HepG2 (cell line): ENCODE results near the gene CADPS2. TPM values are rescaled to one million over a fixed set of nuclear protein-coding genes. Genes with fewer than 3 reads are reported as not detected.

Source experiments
- ATAC-seq: fragments of 200-7000 bp; cut with Tn5 transposase; 3 replicates; pipeline ENCODE4 v1.9.1; 2020; ENCODE audit warnings: mild to moderate bottlenecking, moderate library complexity
- BruUV-seq: library from RNA; stranded (reverse); fragments of 400-500 nt; replicated peaks from 2 replicates; lab custom pipeline; 2021; lab: Mats Ljungman, UMichigan
- CTCF ChIA-PET: fragments of 300-600 bp; formaldehyde crosslinking; extraction: SDS; loops from one replicate; lab custom pipeline; 2021; ENCODE audit warnings: low total read pairs, inconsistent platforms, low intra/inter-chr PET ratio; lab: Yijun Ruan, JAX
- POLR2A ChIA-PET: fragments of 350-600 bp; sonication (Branson Sonifier 250); formaldehyde crosslinking; loops from one replicate; lab custom pipeline; 2020; ENCODE audit warnings: antibody characterized with exemption, inconsistent platforms; lab: Yijun Ruan, JAX
- DNase-seq: peaks from one replicate; pipeline ENCODE4 v3.0.0-alpha.2; 2015; ENCODE audit warnings: low spot score
- FAIRE-seq: peaks from 3 replicates; lab custom pipeline; 2011; peaks lifted over from hg19 to GRCh38; lab: Jason Lieb, UNC
- H2AFZ ChIP-seq: one replicate; pipeline ENCODE4 v1.6.1; 2011; ENCODE audit warnings: low read length, inconsistent platforms
- H3K27ac ChIP-seq: fragments of 300-600 bp; 3 replicates; pipeline ENCODE4 v1.8.0; 2011; ENCODE audit warnings: mixed run types, mild to moderate bottlenecking, mixed read lengths, low read length, inconsistent platforms; ENCODE audit not compliant: insufficient read depth; ENCODE audit errors: extremely low read length
- H3K27me3 ChIP-seq, 2 experiments: fragments of 200-600 bp in 1 of 2; 2 replicates in 1 of 2; 3 replicates in 1 of 2; pipeline versions ENCODE4 v1.6.0 to v1.8.0; 2011; ENCODE audit warnings: low read length in 2 of 2, mild to moderate bottlenecking in 2 of 2, moderate library complexity in 2 of 2, inconsistent platforms in 1 of 2; ENCODE audit not compliant: insufficient read depth in 2 of 2, control insufficient read depth in 1 of 2
- H3K36me3 ChIP-seq, 2 experiments: fragments of 200-600 bp in 1 of 2; replicated peaks in 1 of 2; 2 replicates in 1 of 2; 3 replicates in 1 of 2; pipeline versions ENCODE4 v1.5.1 to v1.8.0; 2011; ENCODE audit warnings: low read length in 2 of 2, inconsistent platforms in 1 of 2; ENCODE audit not compliant: insufficient read depth in 2 of 2, control insufficient read depth in 1 of 2
- H3K4me1 ChIP-seq: 2 replicates; pipeline ENCODE4 v1.5.1; 2012; ENCODE audit warnings: low read length, inconsistent platforms; ENCODE audit not compliant: insufficient read depth
- H3K4me2 ChIP-seq: 2 replicates; pipeline ENCODE4 v1.6.0; 2011; ENCODE audit warnings: low read depth, low read length, inconsistent platforms
- H3K4me3 ChIP-seq, 3 experiments: fragments of 200-600 bp in 1 of 3; sonication (generic), shearing (Covaris generic) in 1 of 3; replicated peaks in 1 of 3; 2 replicates each; pipeline ENCODE4 v1.5.1; 2011 to 2016; ENCODE audit warnings: low read length in 3 of 3, inconsistent platforms in 2 of 3, low read depth in 2 of 3, mild to moderate bottlenecking in 2 of 3, control low read depth in 1 of 3, mixed read lengths in 1 of 3; ENCODE audit not compliant: insufficient read depth in 1 of 3
- H3K79me2 ChIP-seq: one replicate; pipeline ENCODE4 v1.6.1; 2011; ENCODE audit warnings: low read length, inconsistent platforms; ENCODE audit not compliant: insufficient read depth
- H3K9ac ChIP-seq: 2 replicates; pipeline ENCODE4 v1.6.0; 2011; ENCODE audit warnings: mild to moderate bottlenecking, low read depth, low read length, inconsistent platforms; ENCODE audit not compliant: insufficient read depth
- H3K9me3 ChIP-seq: 2 replicates; pipeline ENCODE4 v1.5.1; 2012; ENCODE audit warnings: mild to moderate bottlenecking, low read length
- H4K20me1 ChIP-seq: 2 replicates; pipeline ENCODE4 v1.6.0; 2011; ENCODE audit warnings: inconsistent platforms, mild to moderate bottlenecking, low read length, moderate library complexity; ENCODE audit not compliant: insufficient read depth
- ARID2 ChIP-seq: sonication (generic); formaldehyde crosslinking; IDR thresholded peaks from 2 replicates; pipeline ENCODE4 v1.8.1; 2022; ENCODE audit warnings: mild to moderate bottlenecking, missing genetic modification reagents, borderline replicate concordance
- MYC ChIP-seq: sonication (generic); formaldehyde crosslinking; IDR thresholded peaks from 2 replicates; pipeline ENCODE4 v1.9.0; 2021; ENCODE audit warnings: missing genetic modification reagents, borderline replicate concordance
- RCOR2 ChIP-seq: IDR thresholded peaks from 2 replicates; pipeline ENCODE4 v1.6.1; 2016; ENCODE audit warnings: missing biosample characterization, missing genetic modification reagents
- SP2 ChIP-seq: sonication (generic); formaldehyde crosslinking; IDR thresholded peaks from 2 replicates; pipeline ENCODE4 v1.5.1; 2020; ENCODE audit warnings: mild to moderate bottlenecking, missing genetic modification reagents
- ZBTB20 ChIP-seq: sonication (generic); formaldehyde crosslinking; IDR thresholded peaks from 2 replicates; pipeline ENCODE4 v1.8.1; 2023; ENCODE audit warnings: missing genetic modification reagents, low read depth, mild to moderate bottlenecking, borderline replicate concordance
- ZNF20 ChIP-seq: sonication (generic); formaldehyde crosslinking; IDR thresholded peaks from 2 replicates; pipeline ENCODE4 v1.4.0; 2020; ENCODE audit warnings: mild to moderate bottlenecking, moderate library complexity, missing genetic modification reagents
- ZNF251 ChIP-seq: sonication (generic); formaldehyde crosslinking; IDR thresholded peaks from 2 replicates; pipeline ENCODE4 v1.9.0; 2021; ENCODE audit warnings: mild to moderate bottlenecking, missing genetic modification reagents
- ZNF589 ChIP-seq: sonication (generic); formaldehyde crosslinking; conservative IDR thresholded peaks from 2 replicates; pipeline ENCODE4 v1.8.0; 2022; ENCODE audit warnings: mild to moderate bottlenecking, moderate library complexity, missing genetic modification reagents
- WGBS: methylation state at CpG from one replicate; pipeline ENCODE4 v1.1.6; 2017; ENCODE audit warnings: low lambda C conversion rate; 5-methylcytosine and 5-hydroxymethylcytosine counted together
- in situ Hi-C: cut with HindIII; loops from 2 replicates; pipeline ENCODE4 v1.10.0; 2017; ENCODE audit warnings: low pct_unique_long_range_greater_than_20kb; ENCODE audit not compliant: extremely low pct_ligation_motif_present
- intact Hi-C: fragments of 100-400 bp; cut with micrococcal nuclease; formaldehyde crosslinking; loops from one replicate; pipeline ENCODE4 v1.10.0; 2022; ENCODE audit not compliant: unreplicated experiment
- polyA plus RNA-seq, 8 experiments: library from polyadenylated mRNA; depleted of rRNA in 3 of 8; stranded (reverse) in 7 of 8; unstranded in 1 of 8; fragments of >200 nt; fragmentation: Illumina TruSeq in 4 of 8; extraction: Trizol in 4 of 8; gene quantifications; 2 replicates each; pipeline versions ENCODE4 v1.2.1 to v1.2.3, GENCODE V29; 2011 to 2016; ENCODE audit warnings: low read depth in 4 of 8, missing spikeins in 1 of 8, mixed read lengths in 1 of 8; ENCODE audit not compliant: insufficient read depth in 1 of 8
- total RNA-seq, 5 experiments: library from RNA; depleted of rRNA; stranded (reverse); fragments of >200 nt; fragmentation: Illumina TruSeq; extraction: Trizol; gene quantifications; 2 replicates each; pipeline ENCODE4 v1.2.3, GENCODE V29; 2016; ENCODE audit warnings: low read depth in 1 of 5
- TF ChIP-seq, protein P1 (sequence below): sonication (generic); formaldehyde crosslinking; IDR thresholded peaks from 2 replicates; pipeline ENCODE4 v1.8.0; 2022; ENCODE audit warnings: low read depth, missing genetic modification reagents

CADPS2 gene
- total and polyA plus RNA-seq, 2 of the 13 experiments (the other 11 are each of a cell fraction or from before 2014, with no cell fraction given): 17.6 to 43.8 TPM

- Histone ChIP-seq H3K36me3 (no peaks in the 10 kb centered on the region), H3K9ac (no peak overlapping the region), H3K4me3 (no peak overlapping the region), H3K27me3 (no peaks in the 10 kb centered on the region; a peak in 1 of 5 replicates), H3K79me2 (peaks cover 14% of the 10 kb centered on the region), H3K9me3 (no peaks in the 10 kb centered on the region), H4K20me1 (no peaks in the 10 kb centered on the region; the same call in 1 of the 2 replicates), H3K4me1 (peaks cover 61% of the 10 kb centered on the region), H3K4me2 (peak overlapping the region; percentile 94), H3K27ac (no peak overlapping the region), H2AFZ (no peak overlapping the region)
- TF ChIP-seq ZNF251 (CRISPR knock-in tag): no peak
- TF ChIP-seq ARID2 (CRISPR knock-in tag): no peak
- no peak for TF ChIP-seq ZNF589
- TF ChIP-seq ZNF20: no peak
- no peak for TF ChIP-seq ZBTB20 (CRISPR knock-in tag)
- TF ChIP-seq RCOR2 (CRISPR knock-in tag): no peak
- no peak for TF ChIP-seq SP2
- no peak for TF ChIP-seq MYC (CRISPR knock-in tag)
- TF ChIP-seq, protein P1, sequence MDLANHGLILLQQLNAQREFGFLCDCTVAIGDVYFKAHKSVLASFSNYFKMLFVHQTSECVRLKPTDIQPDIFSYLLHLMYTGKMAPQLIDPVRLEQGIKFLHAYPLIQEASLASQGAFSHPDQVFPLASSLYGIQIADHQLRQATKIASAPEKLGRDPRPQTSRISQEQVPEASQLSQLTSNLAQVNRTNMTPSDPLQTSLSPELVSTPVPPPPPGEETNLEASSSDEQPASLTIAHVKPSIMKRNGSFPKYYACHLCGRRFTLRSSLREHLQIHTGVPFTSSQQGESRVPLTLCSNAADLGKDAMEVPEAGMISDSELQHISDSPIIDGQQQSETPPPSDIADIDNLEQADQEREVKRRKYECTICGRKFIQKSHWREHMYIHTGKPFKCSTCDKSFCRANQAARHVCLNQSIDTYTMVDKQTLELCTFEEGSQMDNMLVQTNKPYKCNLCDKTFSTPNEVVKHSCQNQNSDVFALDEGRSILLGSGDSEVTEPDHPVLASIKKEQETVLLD (CRISPR knock-in tag): no peak
- ChIA-PET POLR2A (no interaction called here), CTCF (no interaction called here)
- no peak for FAIRE-seq
- ATAC-seq: no peak
- WGBS: 93% methylated on average over 3 of the region's 3 CpGs
- no peak for DNase-seq
- BruUV-seq: no TSS peak
- in situ Hi-C loops: loop anchor here (10.0 kb wide), 1 partner anchor 78 kb away; no protein-coding TSS in a partner anchor
- intact Hi-C loops: no loop called here
These were observed 3.1 kb downstream of the CADPS2 start for GRCh38 chr7:122883049-122883680.
